HL-60 (cell line): Measurements from ENCODE around the gene RAP1GAP2.

ENCODE experiments used
- DNase-seq, 2 experiments: peaks; one replicate each; pipeline ENCODE4 v3.0.0-alpha.2; 2010 to 2020; ENCODE audit warnings: low read depth in 1 of 2, low spot score in 1 of 2
- H3K27ac ChIP-seq: fragments of 250-450 bp; sonication (Bioruptor Pico); replicated peaks from 2 replicates; pipeline ENCODE4 v1.5.1; 2020; ENCODE audit warnings: mild to moderate bottlenecking, moderate library complexity
- H3K27me3 ChIP-seq: fragments of 250-450 bp; sonication (Bioruptor Pico); 2 replicates; pipeline ENCODE4 v1.5.1; 2021; ENCODE audit warnings: mild to moderate bottlenecking, moderate library complexity; ENCODE audit not compliant: insufficient read depth, poor library complexity, severe bottlenecking
- H3K4me3 ChIP-seq: replicated peaks from 2 replicates; pipeline ENCODE4 v1.5.1; 2011; ENCODE audit warnings: mild to moderate bottlenecking, control low read depth, low read length; ENCODE audit not compliant: insufficient read depth
- CTCF ChIP-seq: IDR thresholded peaks from one replicate; pipeline ENCODE4 v1.5.1; 2011; ENCODE audit warnings: low read length, control low read depth, inconsistent platforms; ENCODE audit not compliant: insufficient read depth
- GABPA ChIP-seq: IDR thresholded peaks from 2 replicates; pipeline ENCODE4 v1.6.1; 2012; ENCODE audit warnings: low read depth
- POLR2AphosphoS5 ChIP-seq: IDR thresholded peaks from 2 replicates; pipeline ENCODE4 v1.6.1; 2012; ENCODE audit warnings: low read depth
- REST ChIP-seq: IDR thresholded peaks from 2 replicates; pipeline ENCODE4 v1.6.1; 2012; ENCODE audit warnings: low read depth; ENCODE audit not compliant: insufficient replicate concordance
- SPI1 ChIP-seq: IDR thresholded peaks from 2 replicates; pipeline ENCODE4 v1.6.1; 2012; ENCODE audit warnings: low read depth, mild to moderate bottlenecking, borderline replicate concordance

The RAP1GAP2 gene

GRCh38 chr17:2804912-2805311 is 8.7 kb downstream of the RAP1GAP2 start:
- H3K4me3 ChIP-seq: no peak overlapping the region
- DNase-seq: no peak
- H3K27ac ChIP-seq: no peak overlapping the region
- no peaks in the 10 kb centered on the region for H3K27me3 ChIP-seq
- TF ChIP-seq REST (no peak), SPI1 (no peak), CTCF (no peak), GABPA (no peak), POLR2AphosphoS5 (no peak)

GRCh38 chr17:2805961-2806360 is 9.7 kb downstream of the RAP1GAP2 start:
- Histone ChIP-seq H3K27me3 (no peaks in the 10 kb centered on the region), H3K4me3 (no peak overlapping the region), H3K27ac (no peak overlapping the region)
- DNase-seq: no peak
- no peak for TF ChIP-seq SPI1

GRCh38 chr17:2808367-2809335 is 12.4 kb downstream of the RAP1GAP2 start:
- no peaks in the 10 kb centered on the region for H3K27me3 ChIP-seq

GRCh38 chr17:2809337-2809736 is 13.1 kb downstream of the RAP1GAP2 start:
- Histone ChIP-seq H3K27ac (no peak overlapping the region), H3K4me3 (no peak overlapping the region), H3K27me3 (no peaks in the 10 kb centered on the region)
- TF ChIP-seq REST (no peak), POLR2AphosphoS5 (no peak), CTCF (no peak), GABPA (no peak), SPI1 (no peak)
- no peak for DNase-seq

More at GRCh38 chr17:2808367-2809335, 12.4 kb downstream of the RAP1GAP2 start:
- H3K4me3 ChIP-seq: no peak overlapping the region
- H3K27ac ChIP-seq: no peak overlapping the region
- TF ChIP-seq POLR2AphosphoS5 (no peak), SPI1 (no peak)
- DNase-seq: no peak

GRCh38 chr17:2814049-2814448 is 17.8 kb downstream of the RAP1GAP2 start:
- DNase-seq: no peak
- no peak for TF ChIP-seq CTCF
- TF ChIP-seq POLR2AphosphoS5: no peak
- TF ChIP-seq REST: no peak
- TF ChIP-seq SPI1: no peak
- no peak for TF ChIP-seq GABPA
- H3K4me3 ChIP-seq: peak overlapping the region; percentile 30
- H3K27ac ChIP-seq: no peak overlapping the region
- no peaks in the 10 kb centered on the region for H3K27me3 ChIP-seq
